K562 (cell line): Measurements from ENCODE around the gene MED12. TPM values are rescaled to one million over a fixed set of nuclear protein-coding genes. Genes with fewer than 3 reads are reported as not detected.

Experiments
- BHLHE40 ChIP-seq: IDR thresholded peaks from 2 replicates; pipeline ENCODE4 v1.6.1; 2011; ENCODE audit warnings: low read length, improper control_type of control experiment
- GABPB1 ChIP-seq: sonication (generic); formaldehyde crosslinking; IDR thresholded peaks from 2 replicates; pipeline ENCODE4 v1.8.0; 2022; ENCODE audit warnings: mild to moderate bottlenecking, missing genetic modification reagents
- HDAC3 ChIP-seq: fragments of 450-650 bp; IDR thresholded peaks from 2 replicates; pipeline ENCODE4 v1.6.1; 2018; ENCODE audit warnings: borderline replicate concordance, mild to moderate bottlenecking, moderate library complexity; ENCODE audit not compliant: partially characterized antibody
- POLR2B ChIP-seq: fragments of 450-650 bp; IDR thresholded peaks from 2 replicates; pipeline ENCODE4 v1.6.1; 2018; ENCODE audit warnings: low read depth; ENCODE audit not compliant: partially characterized antibody
- PRDM10 ChIP-seq: fragments of 450-650 bp; IDR thresholded peaks from 2 replicates; pipeline ENCODE4 v1.6.1; 2018; ENCODE audit not compliant: partially characterized antibody
- TARDBP ChIP-seq: fragments of 450-650 bp; IDR thresholded peaks from 2 replicates; pipeline ENCODE4 v1.6.1; 2016
- ZBTB11 ChIP-seq, 3 experiments: fragments of 200-800 bp in 1 of 3; fragments of 250-450 bp in 1 of 3; fragments of 450-650 bp in 1 of 3; sonication (Bioruptor Pico) in 1 of 3; sonication (Bioruptor generic) in 1 of 3; formaldehyde crosslinking in 1 of 3; IDR thresholded peaks; 2 replicates each; pipeline versions ENCODE4 v1.6.1 to v1.8.0; 2016 to 2022; ENCODE audit warnings: mild to moderate bottlenecking in 2 of 3, missing genetic modification characterization in 2 of 3, missing compliant biosample characterization in 1 of 3, moderate library complexity in 1 of 3
- ZNF668 ChIP-seq: fragments of 250-450 bp; sonication (Bioruptor Pico); IDR thresholded peaks from 2 replicates; pipeline ENCODE4 v1.8.0; 2022; ENCODE audit warnings: mild to moderate bottlenecking, inconsistent platforms
- polyA plus RNA-seq, 8 experiments: library from polyadenylated mRNA; depleted of rRNA in 4 of 8; stranded (reverse) in 5 of 8; unstranded in 3 of 8; fragments of >200 nt; fragmentation: Nextera tagmentation in 2 of 8; fragmentation: Illumina TruSeq in 1 of 8; extraction: Ambion mirVana in 2 of 8; extraction: Trizol in 1 of 8; gene quantifications; 2 replicates each; pipeline versions ENCODE4 v1.2.1 to v1.2.3, GENCODE V29; 2011 to 2014; ENCODE audit warnings: inconsistent platforms in 1 of 8, missing spikeins in 1 of 8
- total RNA-seq, 7 experiments: library from RNA; depleted of rRNA in 6 of 7; stranded (reverse); fragments of >200 nt in 6 of 7; fragmentation: Illumina TruSeq in 2 of 7; extraction: Trizol in 2 of 7; gene quantifications; 2 replicates each; pipeline versions ENCODE4 v1.2.1 to v1.2.3, GENCODE V29; 2011 to 2021; ENCODE audit warnings: low replicate concordance in 1 of 7
- TF ChIP-seq, protein P1 (sequence below): fragments of 450-650 bp; IDR thresholded peaks from 2 replicates; pipeline ENCODE4 v1.6.1; 2017; ENCODE audit warnings: antibody characterized with exemption, mild to moderate bottlenecking

Gene MED12
- total and polyA plus RNA-seq, 9 of the 15 experiments (the other 6 are each of a cell fraction or from before 2014, with no cell fraction given): 1.6 to 49.7 (median 8.6) TPM

DNA sequence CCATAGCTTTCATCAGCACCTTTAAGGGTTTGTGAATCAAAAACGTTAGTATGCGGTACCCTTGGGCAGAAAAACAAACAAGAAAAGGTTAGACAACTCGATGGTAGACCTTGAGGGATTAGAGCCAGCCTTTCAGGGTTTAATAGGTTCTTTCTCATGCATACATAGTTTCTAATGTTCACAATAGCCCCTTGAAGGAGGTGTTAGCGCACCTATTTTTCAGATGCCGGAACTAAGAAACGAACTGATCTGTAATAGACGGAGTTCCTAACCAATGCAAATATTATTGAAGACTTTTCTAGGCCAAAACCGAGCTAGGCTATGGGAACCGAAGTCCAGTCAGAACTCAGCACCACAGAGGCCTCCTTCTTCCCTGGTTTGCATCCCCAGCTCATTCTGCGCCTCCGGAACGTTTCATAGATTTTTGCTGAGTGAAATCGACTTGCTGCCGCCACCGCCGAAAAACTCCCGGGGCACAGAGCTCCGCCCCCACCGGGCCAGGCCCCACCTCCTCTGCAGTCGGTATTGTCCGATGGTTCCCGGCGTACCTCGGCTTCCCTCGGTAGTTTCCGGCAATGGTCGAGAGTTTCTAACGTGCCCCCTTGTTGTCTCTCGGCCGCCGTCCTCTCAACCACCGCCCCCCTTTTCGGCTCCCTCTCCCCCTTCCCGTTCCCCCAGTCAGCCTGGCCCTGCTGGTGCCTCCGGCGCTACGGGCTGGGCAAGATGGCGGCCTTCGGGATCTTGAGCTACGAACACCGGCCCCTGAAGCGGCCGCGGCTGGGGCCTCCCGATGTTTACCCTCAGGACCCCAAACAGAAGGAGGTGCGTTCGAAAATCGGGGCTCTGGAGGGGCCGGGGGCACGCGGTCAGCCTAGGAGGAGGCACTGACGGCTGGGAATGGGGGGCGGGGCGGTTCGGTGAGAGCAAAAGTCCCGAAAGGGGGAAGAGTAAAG is at the start of gene MED12 (continued):
- TF ChIP-seq BHLHE40 (peak; percentile 14; the same call in 1 of the 2 replicates), TARDBP (no peak), HDAC3 (no peak), ZBTB11 (CRISPR knock-in tag; IDR thresholded peaks at IDR 0.05) (peak in 1 of 3 experiments; percentile 29; a peak in 1 of 6 replicates), ZNF668 (no peak), PRDM10 (peak; percentile 39), GABPB1 (0 out of 2 replicates have a peak, but pooled peaks have one; percentile 32), POLR2B (peak; percentile 68)
- TF ChIP-seq, protein P1, sequence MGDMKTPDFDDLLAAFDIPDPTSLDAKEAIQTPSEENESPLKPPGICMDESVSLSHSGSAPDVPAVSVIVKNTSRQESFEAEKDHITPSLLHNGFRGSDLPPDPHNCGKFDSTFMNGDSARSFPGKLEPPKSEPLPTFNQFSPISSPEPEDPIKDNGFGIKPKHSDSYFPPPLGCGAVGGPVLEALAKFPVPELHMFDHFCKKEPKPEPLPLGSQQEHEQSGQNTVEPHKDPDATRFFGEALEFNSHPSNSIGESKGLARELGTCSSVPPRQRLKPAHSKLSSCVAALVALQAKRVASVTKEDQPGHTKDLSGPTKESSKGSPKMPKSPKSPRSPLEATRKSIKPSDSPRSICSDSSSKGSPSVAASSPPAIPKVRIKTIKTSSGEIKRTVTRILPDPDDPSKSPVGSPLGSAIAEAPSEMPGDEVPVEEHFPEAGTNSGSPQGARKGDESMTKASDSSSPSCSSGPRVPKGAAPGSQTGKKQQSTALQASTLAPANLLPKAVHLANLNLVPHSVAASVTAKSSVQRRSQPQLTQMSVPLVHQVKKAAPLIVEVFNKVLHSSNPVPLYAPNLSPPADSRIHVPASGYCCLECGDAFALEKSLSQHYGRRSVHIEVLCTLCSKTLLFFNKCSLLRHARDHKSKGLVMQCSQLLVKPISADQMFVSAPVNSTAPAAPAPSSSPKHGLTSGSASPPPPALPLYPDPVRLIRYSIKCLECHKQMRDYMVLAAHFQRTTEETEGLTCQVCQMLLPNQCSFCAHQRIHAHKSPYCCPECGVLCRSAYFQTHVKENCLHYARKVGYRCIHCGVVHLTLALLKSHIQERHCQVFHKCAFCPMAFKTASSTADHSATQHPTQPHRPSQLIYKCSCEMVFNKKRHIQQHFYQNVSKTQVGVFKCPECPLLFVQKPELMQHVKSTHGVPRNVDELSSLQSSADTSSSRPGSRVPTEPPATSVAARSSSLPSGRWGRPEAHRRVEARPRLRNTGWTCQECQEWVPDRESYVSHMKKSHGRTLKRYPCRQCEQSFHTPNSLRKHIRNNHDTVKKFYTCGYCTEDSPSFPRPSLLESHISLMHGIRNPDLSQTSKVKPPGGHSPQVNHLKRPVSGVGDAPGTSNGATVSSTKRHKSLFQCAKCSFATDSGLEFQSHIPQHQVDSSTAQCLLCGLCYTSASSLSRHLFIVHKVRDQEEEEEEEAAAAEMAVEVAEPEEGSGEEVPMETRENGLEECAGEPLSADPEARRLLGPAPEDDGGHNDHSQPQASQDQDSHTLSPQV: no peak
